Nephron progenitor cell (in vitro differentiated cells): ENCODE data around the gene COL4A1.
A peak's percentile ranks its signal among the peaks of the same experiment; 100 is the strongest.

ENCODE experiments used
- DNase-seq: peaks from one replicate; pipeline ENCODE4 v3.0.0; 2021
- H3K27ac Mint-ChIP-seq: 2 replicates; pipeline ENCODE4 v1.8.0; 2021; ENCODE audit warnings: mild to moderate bottlenecking, moderate library complexity, mixed read lengths
- H3K27me3 Mint-ChIP-seq: 2 replicates; pipeline ENCODE4 v1.8.0; 2021; ENCODE audit warnings: mild to moderate bottlenecking, low read depth, mixed read lengths; ENCODE audit not compliant: poor library complexity
- H3K36me3 Mint-ChIP-seq: 2 replicates; pipeline ENCODE4 v1.8.0; 2021; ENCODE audit warnings: low read depth, mixed read lengths
- H3K4me1 Mint-ChIP-seq: 2 replicates; pipeline ENCODE4 v1.8.0; 2021; ENCODE audit warnings: mixed read lengths
- H3K4me3 Mint-ChIP-seq: 2 replicates; pipeline ENCODE4 v1.8.0; 2021; ENCODE audit warnings: mild to moderate bottlenecking, moderate library complexity, mixed read lengths
- H3K9me3 Mint-ChIP-seq: 2 replicates; pipeline ENCODE4 v1.8.0; 2021; ENCODE audit warnings: mild to moderate bottlenecking, moderate library complexity, mixed read lengths
- TF ChIP-seq, protein P1 (sequence below): fragments of 200-600 bp; sonication (generic); IDR thresholded peaks from 2 replicates; pipeline ENCODE4 v1.5.0; 2021; ENCODE audit warnings: antibody characterized with exemption

COL4A1 gene

DNA sequence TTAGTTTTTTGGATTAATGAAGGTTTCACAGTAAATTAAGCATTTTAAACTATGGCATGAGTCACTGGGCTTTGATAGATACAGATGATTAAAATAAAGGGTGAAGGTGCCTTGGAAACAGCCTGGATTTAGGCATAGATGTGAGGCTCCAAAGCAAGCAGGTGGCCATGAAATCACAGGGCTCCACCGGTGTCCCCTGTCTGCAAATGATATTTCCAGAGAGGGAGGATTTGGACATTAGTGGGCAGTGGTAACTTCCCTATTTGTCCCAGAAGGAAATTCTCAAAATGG lies 127.2 kb downstream of the COL4A1 start:
- Mint-ChIP-seq H3K27ac (no peak overlapping the region), H3K27me3 (no peaks in the 10 kb centered on the region), H3K4me1 (peaks cover 3% of the 10 kb centered on the region), H3K9me3 (no peaks in the 10 kb centered on the region), H3K4me3 (no peak overlapping the region), H3K36me3 (peaks cover 68% of the 10 kb centered on the region)
- no peak for DNase-seq
- TF ChIP-seq, protein P1, sequence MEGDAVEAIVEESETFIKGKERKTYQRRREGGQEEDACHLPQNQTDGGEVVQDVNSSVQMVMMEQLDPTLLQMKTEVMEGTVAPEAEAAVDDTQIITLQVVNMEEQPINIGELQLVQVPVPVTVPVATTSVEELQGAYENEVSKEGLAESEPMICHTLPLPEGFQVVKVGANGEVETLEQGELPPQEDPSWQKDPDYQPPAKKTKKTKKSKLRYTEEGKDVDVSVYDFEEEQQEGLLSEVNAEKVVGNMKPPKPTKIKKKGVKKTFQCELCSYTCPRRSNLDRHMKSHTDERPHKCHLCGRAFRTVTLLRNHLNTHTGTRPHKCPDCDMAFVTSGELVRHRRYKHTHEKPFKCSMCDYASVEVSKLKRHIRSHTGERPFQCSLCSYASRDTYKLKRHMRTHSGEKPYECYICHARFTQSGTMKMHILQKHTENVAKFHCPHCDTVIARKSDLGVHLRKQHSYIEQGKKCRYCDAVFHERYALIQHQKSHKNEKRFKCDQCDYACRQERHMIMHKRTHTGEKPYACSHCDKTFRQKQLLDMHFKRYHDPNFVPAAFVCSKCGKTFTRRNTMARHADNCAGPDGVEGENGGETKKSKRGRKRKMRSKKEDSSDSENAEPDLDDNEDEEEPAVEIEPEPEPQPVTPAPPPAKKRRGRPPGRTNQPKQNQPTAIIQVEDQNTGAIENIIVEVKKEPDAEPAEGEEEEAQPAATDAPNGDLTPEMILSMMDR = no peak

DNA sequence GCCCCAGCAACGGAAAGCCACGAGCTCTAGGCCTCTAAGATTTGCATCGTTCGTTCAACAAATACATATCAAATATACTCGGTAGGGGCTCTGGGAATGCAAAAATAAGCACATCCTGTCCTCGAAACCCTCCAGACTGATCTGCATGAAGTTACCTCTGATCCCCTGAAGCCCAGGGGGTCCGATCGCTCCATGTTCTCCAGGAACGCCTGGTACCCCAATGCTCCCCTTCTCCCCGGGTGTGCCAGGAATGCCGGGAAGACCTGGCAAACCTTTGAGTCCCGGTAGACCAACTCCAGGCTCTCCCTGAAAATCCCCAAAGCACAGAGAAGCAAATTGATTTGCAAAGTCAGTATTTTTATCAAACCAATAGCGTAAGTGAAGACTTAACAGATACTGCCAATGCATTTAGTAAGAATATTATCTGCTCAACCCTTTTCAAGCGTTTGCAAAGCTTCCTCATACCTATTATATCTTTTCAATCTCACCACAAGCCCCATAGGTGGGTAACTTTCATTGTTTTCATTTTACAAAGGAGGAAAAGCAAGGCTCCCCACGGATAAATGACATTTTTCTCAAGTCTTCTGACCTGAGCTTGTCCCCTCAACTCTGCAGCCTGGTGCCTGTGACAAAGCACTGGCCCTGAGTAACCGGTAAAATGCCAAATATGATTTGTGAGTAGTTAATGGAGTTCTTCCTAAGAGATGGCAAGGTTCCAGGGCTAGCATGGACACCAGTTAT lies 127.7 kb downstream of the COL4A1 start:
- Mint-ChIP-seq H3K4me3 (no peak overlapping the region), H3K9me3 (peaks cover 5% of the 10 kb centered on the region), H3K27me3 (no peaks in the 10 kb centered on the region), H3K27ac (peak overlapping the region; percentile 17), H3K4me1 (peaks cover 2% of the 10 kb centered on the region), H3K36me3 (peaks cover 71% of the 10 kb centered on the region)
- DNase-seq = no peak
- TF ChIP-seq, protein P1 = no peak

DNA sequence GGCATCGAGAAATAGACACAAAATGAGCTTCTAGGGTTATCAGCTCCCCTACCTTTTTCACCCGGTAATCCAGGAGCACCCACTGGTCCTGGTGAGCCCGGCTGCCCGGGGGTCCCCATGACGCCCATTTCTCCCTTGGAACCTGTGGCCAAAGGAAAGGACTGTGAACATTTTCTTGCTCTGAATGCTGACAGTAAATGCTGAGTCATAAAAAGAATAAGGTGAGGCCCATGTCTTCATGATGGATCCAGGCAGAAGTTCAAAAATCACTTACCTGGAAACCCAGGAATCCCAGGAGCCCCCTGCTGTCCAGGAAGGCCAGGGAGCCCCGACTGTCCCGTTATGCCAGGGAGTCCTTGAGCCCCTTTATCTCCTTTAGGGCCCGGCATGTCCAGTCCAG lies 129.2 kb downstream of the COL4A1 start:
- Mint-ChIP-seq H3K4me1 (no peaks in the 10 kb centered on the region), H3K4me3 (no peak overlapping the region), H3K9me3 (peaks cover 15% of the 10 kb centered on the region), H3K27ac (no peak overlapping the region), H3K27me3 (no peaks in the 10 kb centered on the region), H3K36me3 (peaks cover 73% of the 10 kb centered on the region)
- DNase-seq = no peak
- TF ChIP-seq, protein P1 = no peak

DNA sequence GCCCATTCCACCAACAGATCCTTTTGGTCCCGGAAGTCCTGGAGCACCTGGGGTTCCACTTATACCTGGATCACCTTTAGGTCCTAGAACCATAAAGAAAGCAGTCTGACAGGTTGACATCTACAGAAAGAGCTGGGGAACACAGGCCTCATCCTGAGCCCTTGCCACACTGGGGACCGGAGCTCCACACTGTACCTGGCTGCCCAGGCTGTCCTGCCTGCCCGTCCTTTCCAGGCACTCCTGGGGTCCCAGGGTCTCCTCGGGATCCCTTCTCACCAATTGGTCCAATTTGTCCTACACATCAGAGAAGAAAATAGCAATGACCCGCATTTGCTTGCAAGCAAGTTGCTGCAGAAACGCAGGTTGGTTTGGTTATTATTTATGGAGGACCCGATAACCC lies 130.5 kb downstream of the COL4A1 start:
- no peak overlapping the region for H3K27ac Mint-ChIP-seq
- TF ChIP-seq, protein P1 = no peak
- H3K9me3 Mint-ChIP-seq = peaks cover 16% of the 10 kb centered on the region
- H3K4me3 Mint-ChIP-seq = no peak overlapping the region
- H3K27me3 Mint-ChIP-seq = peaks cover 3% of the 10 kb centered on the region
- DNase-seq = no peak
- H3K4me1 Mint-ChIP-seq = no peaks in the 10 kb centered on the region
- H3K36me3 Mint-ChIP-seq = peaks cover 77% of the 10 kb centered on the region

DNA sequence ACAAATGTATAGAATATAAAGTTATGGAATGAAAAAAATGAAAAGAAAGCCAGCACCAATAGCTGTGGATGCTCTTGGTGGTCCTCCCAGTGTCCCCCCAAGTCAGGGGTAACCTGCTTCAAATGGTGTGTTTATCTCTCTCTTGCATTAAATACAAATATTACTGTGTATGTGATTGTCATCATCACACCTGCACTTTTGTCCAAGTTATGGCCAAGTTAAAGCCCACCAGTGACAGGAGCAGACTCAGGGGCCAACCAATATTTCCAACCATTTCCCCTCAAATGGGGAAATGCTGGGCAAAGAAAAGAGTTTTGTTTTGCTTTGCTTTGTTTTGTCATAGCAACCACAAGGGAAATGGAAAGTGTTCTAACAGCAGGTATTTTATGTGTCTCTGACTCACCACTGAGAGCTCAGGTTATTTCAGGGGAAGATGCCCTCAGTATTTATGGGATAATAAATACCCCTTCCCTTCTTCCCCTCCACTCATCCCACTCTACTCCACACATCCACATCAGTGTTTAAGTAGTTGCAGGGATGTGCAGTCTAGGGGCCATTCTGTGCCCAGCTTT lies 133.6 kb downstream of the COL4A1 start:
- H3K4me1 Mint-ChIP-seq = no peaks in the 10 kb centered on the region
- H3K36me3 Mint-ChIP-seq = peaks cover 68% of the 10 kb centered on the region
- peaks cover 16% of the 10 kb centered on the region for H3K9me3 Mint-ChIP-seq
- no peak for DNase-seq
- peaks cover 4% of the 10 kb centered on the region for H3K27me3 Mint-ChIP-seq
- no peak overlapping the region for H3K27ac Mint-ChIP-seq
- TF ChIP-seq, protein P1 = no peak
- no peak overlapping the region for H3K4me3 Mint-ChIP-seq

DNA sequence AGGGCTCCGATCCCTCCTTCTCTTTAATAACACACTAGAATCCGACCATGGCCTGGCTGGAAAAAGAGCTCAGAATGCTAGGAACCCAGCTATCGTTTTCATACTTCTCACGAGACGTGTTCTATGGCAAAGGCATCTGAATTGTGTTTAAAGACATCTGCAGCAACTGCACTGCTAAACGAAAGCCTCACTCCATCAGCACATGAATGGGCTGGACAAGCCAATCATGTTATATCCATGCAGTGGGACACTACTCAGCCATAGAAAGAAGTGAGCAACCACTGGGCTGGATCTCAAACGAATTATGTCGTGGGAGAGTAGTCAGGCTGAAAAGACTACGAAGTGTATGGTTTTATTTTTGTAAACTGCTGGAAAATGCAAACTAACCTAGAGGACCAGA lies 136.1 kb downstream of the COL4A1 start:
- Mint-ChIP-seq H3K27ac (no peak overlapping the region), H3K36me3 (peaks cover 49% of the 10 kb centered on the region), H3K4me3 (no peak overlapping the region), H3K9me3 (peaks cover 16% of the 10 kb centered on the region), H3K4me1 (no peaks in the 10 kb centered on the region), H3K27me3 (peaks cover 4% of the 10 kb centered on the region)
- TF ChIP-seq, protein P1 = no peak
- no peak for DNase-seq
